ENCODE measurements around the gene METTL23.

- TF ChIP-seq, protein P1, sequence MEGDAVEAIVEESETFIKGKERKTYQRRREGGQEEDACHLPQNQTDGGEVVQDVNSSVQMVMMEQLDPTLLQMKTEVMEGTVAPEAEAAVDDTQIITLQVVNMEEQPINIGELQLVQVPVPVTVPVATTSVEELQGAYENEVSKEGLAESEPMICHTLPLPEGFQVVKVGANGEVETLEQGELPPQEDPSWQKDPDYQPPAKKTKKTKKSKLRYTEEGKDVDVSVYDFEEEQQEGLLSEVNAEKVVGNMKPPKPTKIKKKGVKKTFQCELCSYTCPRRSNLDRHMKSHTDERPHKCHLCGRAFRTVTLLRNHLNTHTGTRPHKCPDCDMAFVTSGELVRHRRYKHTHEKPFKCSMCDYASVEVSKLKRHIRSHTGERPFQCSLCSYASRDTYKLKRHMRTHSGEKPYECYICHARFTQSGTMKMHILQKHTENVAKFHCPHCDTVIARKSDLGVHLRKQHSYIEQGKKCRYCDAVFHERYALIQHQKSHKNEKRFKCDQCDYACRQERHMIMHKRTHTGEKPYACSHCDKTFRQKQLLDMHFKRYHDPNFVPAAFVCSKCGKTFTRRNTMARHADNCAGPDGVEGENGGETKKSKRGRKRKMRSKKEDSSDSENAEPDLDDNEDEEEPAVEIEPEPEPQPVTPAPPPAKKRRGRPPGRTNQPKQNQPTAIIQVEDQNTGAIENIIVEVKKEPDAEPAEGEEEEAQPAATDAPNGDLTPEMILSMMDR (IDR thresholded peaks at IDR 0.05), result no peak
- TF ChIP-seq POLR2A (IDR thresholded peaks at IDR 0.05), result no peak
These were observed 17.3 kb upstream of the METTL23 start for GRCh38 chr17:76709077-76709950.

Data from lower leg skin (tissue), 3 donors.